Right atrium auricular region (tissue), 2 donors: ENCODE data around the gene IDH2. TPM values are rescaled to one million over a fixed set of nuclear protein-coding genes. Genes with fewer than 3 reads are reported as not detected.
"Not testable (repeated sequence)": the region's sequence is repeated elsewhere in the genome, so short reads cannot be mapped to it uniquely, and the experiment has no call there.

Source experiments
- DNase-seq: peaks from one replicate; pipeline ENCODE4 v3.0.0-alpha.2; 2019; ENCODE audit warnings: low spot score
- H3K27ac ChIP-seq, 2 donors: fragments of 200-600 bp; sonication (generic); 1 replicate in 1 of 2; 2 replicates in 1 of 2; pipeline ENCODE4 v1.5.1; 2016 to 2019
- H3K27me3 ChIP-seq, 2 donors: fragments of 200-600 bp; sonication (generic); one replicate each; pipeline versions ENCODE4 v1.5.1 to v1.6.0; 2017 to 2019
- H3K36me3 ChIP-seq: fragments of 200-600 bp; sonication (generic); one replicate; pipeline ENCODE4 v1.5.1; 2016
- H3K4me1 ChIP-seq, 2 donors: fragments of 200-600 bp; sonication (generic); one replicate each; pipeline versions ENCODE4 v1.5.1 to v1.6.0; 2017 to 2019
- H3K4me3 ChIP-seq, 2 donors: fragments of 200-600 bp; sonication (generic); 1 replicate in 1 of 2; 2 replicates in 1 of 2; pipeline ENCODE4 v1.5.1; 2017 to 2019; ENCODE audit warnings: mild to moderate bottlenecking in 1 of 2, moderate library complexity in 1 of 2
- H3K9me3 ChIP-seq, 2 donors: fragments of 200-600 bp; sonication (generic); one replicate each; pipeline ENCODE4 v1.5.1; 2019
- CTCF ChIP-seq, 2 donors: fragments of 200-600 bp; sonication (generic); IDR thresholded peaks; one replicate each; pipeline ENCODE4 v1.5.1; 2019; ENCODE audit warnings: antibody characterized with exemption in 2 of 2
- total RNA-seq, 2 donors: library from RNA; depleted of rRNA; stranded (reverse); fragments of >200 nt; gene quantifications; one replicate each; pipeline ENCODE4 v1.1.0, GENCODE V29; 2016

IDH2 gene
- total RNA-seq, 2 donors from 2014 or later: 119 to 249 TPM

- no peaks in the 10 kb centered on the region for H3K36me3 ChIP-seq
- H3K27ac ChIP-seq: peak overlapping the region in 1 of 2 donors; percentile 8
Measured at GRCh38 chr15:90143166-90143655, 40.9 kb upstream of the IDH2 start.

GRCh38 chr15:90142216-90143165 lies 40.2 kb upstream of the IDH2 start:
- Histone ChIP-seq H3K4me3 (no peak overlapping the region), H3K36me3 (no peaks in the 10 kb centered on the region), H3K4me1 (peaks cover 0 to 16% of the 10 kb centered on the region in 2 donors), H3K27ac (peak overlapping the region in 1 of 2 donors; percentile 8), H3K9me3 (no peaks in the 10 kb centered on the region), H3K27me3 (no peaks in the 10 kb centered on the region)
- DNase-seq: no peak
- no peak for TF ChIP-seq CTCF (IDR thresholded peaks at IDR 0.05)

More at GRCh38 chr15:90143166-90143655, 40.9 kb upstream of the IDH2 start:
- no peaks in the 10 kb centered on the region for H3K9me3 ChIP-seq
- DNase-seq: no peak
- peak; percentile 30 to 66 for TF ChIP-seq CTCF (IDR thresholded peaks at IDR 0.05)
- no peaks in the 10 kb centered on the region for H3K27me3 ChIP-seq
- peaks cover 0 to 16% of the 10 kb centered on the region in 2 donors for H3K4me1 ChIP-seq
- H3K4me3 ChIP-seq: no peak overlapping the region

DNA sequence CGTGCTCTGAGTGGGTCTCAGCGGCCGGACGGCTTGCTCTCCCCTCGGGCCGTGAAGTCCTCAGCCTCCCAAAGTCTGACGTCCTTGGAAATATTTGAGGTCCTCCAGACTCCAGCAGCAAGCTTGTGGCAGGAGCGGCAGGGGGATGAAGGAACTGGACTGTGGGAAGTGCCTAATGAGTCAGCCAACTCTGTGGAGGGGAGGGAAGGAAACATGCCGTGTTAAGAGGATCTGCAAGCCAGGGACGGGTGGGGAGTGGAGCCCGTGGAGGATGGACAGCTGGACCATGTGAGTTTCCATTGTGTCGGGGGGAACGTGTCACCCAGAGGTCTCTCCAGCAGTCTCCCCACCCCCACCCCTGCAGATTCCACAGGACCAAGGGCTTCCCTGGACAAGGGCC lies 39.4 kb upstream of the IDH2 start:
- DNase-seq: no peak
- Histone ChIP-seq H3K4me3 (no peak overlapping the region), H3K27me3 (no peaks in the 10 kb centered on the region), H3K27ac (no peak overlapping the region), H3K36me3 (no peaks in the 10 kb centered on the region), H3K4me1 (peaks cover 0 to 16% of the 10 kb centered on the region in 2 donors), H3K9me3 (no peaks in the 10 kb centered on the region)
- TF ChIP-seq CTCF (IDR thresholded peaks at IDR 0.05): no peak

GRCh38 chr15:90139549-90139948 lies 37.3 kb upstream of the IDH2 start:
- not testable (repeated sequence) for DNase-seq, H3K9me3 ChIP-seq, H3K4me3 ChIP-seq, H3K27ac ChIP-seq, H3K36me3 ChIP-seq, H3K27me3 ChIP-seq
- H3K4me1 ChIP-seq: peaks cover 0 to 16% of the 10 kb centered on the region in 2 donors

DNA sequence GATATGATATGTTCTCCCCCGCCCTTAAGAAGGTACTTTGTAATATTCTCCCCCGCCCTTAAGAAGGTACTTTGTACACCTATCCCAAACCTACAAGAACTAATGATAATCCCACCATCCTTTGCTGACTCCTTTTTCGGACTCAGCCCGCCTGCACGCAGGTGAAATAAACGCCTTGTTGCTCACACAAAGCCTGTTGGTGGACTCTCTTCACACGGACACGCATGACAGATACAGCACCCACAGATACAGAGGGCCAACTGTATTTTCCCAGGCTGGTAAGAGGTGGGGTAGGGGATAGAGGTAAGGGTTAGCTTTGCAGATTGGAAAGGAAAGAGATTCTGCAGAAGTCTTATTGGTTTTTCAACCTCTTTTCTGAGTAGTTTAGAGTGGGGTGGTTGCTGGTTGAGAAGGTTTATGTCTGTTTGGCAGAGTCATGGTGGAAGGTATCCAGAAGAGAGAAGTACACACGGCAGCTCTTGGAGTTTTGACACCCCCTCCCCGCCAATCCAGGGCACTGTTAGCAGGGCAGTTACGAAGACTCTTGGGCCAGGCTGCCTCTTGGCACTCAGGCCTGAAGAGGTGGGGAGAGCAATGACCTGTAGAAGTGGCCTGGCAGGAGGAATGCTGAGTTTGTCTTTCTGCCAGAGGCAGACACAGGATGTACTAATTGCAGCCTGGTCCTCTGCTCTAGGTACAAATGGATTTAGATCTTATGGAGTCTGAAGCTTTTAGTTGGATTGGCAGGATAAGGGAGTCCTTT lies 36.0 kb upstream of the IDH2 start:
- no peak for DNase-seq
- Histone ChIP-seq H3K36me3 (no peaks in the 10 kb centered on the region), H3K27me3 (no peaks in the 10 kb centered on the region), H3K4me3 (no peak overlapping the region), H3K27ac (peak overlapping the region; percentile 1 to 35), H3K9me3 (no peaks in the 10 kb centered on the region), H3K4me1 (peaks cover 0 to 10% of the 10 kb centered on the region in 2 donors)
- no peak for TF ChIP-seq CTCF (IDR thresholded peaks at IDR 0.05)

GRCh38 chr15:90132437-90132836 lies 30.2 kb upstream of the IDH2 start:
- no peaks in the 10 kb centered on the region for H3K36me3 ChIP-seq
- TF ChIP-seq CTCF (IDR thresholded peaks at IDR 0.05): no peak
- DNase-seq: no peak
- H3K4me1 ChIP-seq: no peaks in the 10 kb centered on the region
- H3K4me3 ChIP-seq: no peak overlapping the region
- H3K27ac ChIP-seq: no peak overlapping the region
- no peaks in the 10 kb centered on the region for H3K9me3 ChIP-seq
- no peaks in the 10 kb centered on the region for H3K27me3 ChIP-seq
